GM20431 (cell line): ENCODE data around the gene RAPGEF6.

Experiments
- in situ Hi-C: fragments of 300-500 bp; cut with MseI, MboI; formaldehyde crosslinking; loops from one replicate; pipeline ENCODE4 v1.15.0; 2020; ENCODE audit warnings: low sequenced_read_pairs; ENCODE audit not compliant: unreplicated experiment

RAPGEF6 gene

GRCh38 chr5:131378721-131379541 lies 256.1 kb downstream of the RAPGEF6 start:
- in situ Hi-C loops: no loop called here

- in situ Hi-C loops: no loop called here
Observed at GRCh38 chr5:131377785-131378325, 257.2 kb downstream of the RAPGEF6 start.

GRCh38 chr5:131377346-131377745 lies 257.7 kb downstream of the RAPGEF6 start:
- in situ Hi-C loops: no loop called here

- in situ Hi-C loops: no loop called here
Observed at GRCh38 chr5:131375351-131375750, 259.7 kb downstream of the RAPGEF6 start.
